ENCODE results near the gene SULT6B1. TPM values are rescaled to one million over a fixed set of nuclear protein-coding genes. Genes with fewer than 3 reads are reported as not detected.

SULT6B1 gene
- total RNA-seq, 1 experiment from 2014 or later: 0.63 TPM

- H3K27me3 ChIP-seq (replicated peaks): no peaks in the 10 kb centered on the region
- H3K4me1 ChIP-seq (replicated peaks): peaks cover 15% of the 10 kb centered on the region
- H3K27ac ChIP-seq: no peak overlapping the region
- no peak for DNase-seq (ENCODE audit: low read depth in 1 of 2, low spot score in 2 of 2)
- 0 out of 2 replicates have a peak, but pooled peaks cover 2% of the 10 kb centered on the region for H3K9me3 ChIP-seq (replicated peaks)
- H3K36me3 ChIP-seq: peaks cover 29% of the 10 kb centered on the region
- no peak overlapping the region for H3K4me3 ChIP-seq
Measured at GRCh38 chr2:37154785-37155184, 33.7 kb downstream of the SULT6B1 start.

- H3K4me3 ChIP-seq: no peak overlapping the region
- peaks cover 15% of the 10 kb centered on the region for H3K4me1 ChIP-seq (replicated peaks)
- H3K36me3 ChIP-seq: peaks cover 38% of the 10 kb centered on the region
- no peak overlapping the region for H3K27ac ChIP-seq
- H3K27me3 ChIP-seq (replicated peaks): no peaks in the 10 kb centered on the region
- DNase-seq (ENCODE audit: low read depth in 1 of 2, low spot score in 2 of 2): no peak
- 0 out of 2 replicates have a peak, but pooled peaks cover 2% of the 10 kb centered on the region for H3K9me3 ChIP-seq (replicated peaks)
Measured at GRCh38 chr2:37153224-37153623, 35.2 kb downstream of the SULT6B1 start.

GRCh38 chr2:37149626-37150322, 38.7 kb downstream of the SULT6B1 start:
- no peak overlapping the region for H3K4me3 ChIP-seq
- H3K27me3 ChIP-seq (replicated peaks): no peaks in the 10 kb centered on the region
- 0 out of 2 replicates have a peak, but pooled peaks cover 2% of the 10 kb centered on the region for H3K9me3 ChIP-seq (replicated peaks)
- DNase-seq (ENCODE audit: low read depth in 1 of 2, low spot score in 2 of 2): no peak
- peaks cover 51% of the 10 kb centered on the region for H3K36me3 ChIP-seq
- H3K27ac ChIP-seq: no peak overlapping the region
- H3K4me1 ChIP-seq (replicated peaks): peaks cover 4% of the 10 kb centered on the region

GRCh38 chr2:37148325-37148724, 40.1 kb downstream of the SULT6B1 start:
- no peak overlapping the region for H3K4me3 ChIP-seq
- H3K9me3 ChIP-seq (replicated peaks): no peaks in the 10 kb centered on the region
- peaks cover 11% of the 10 kb centered on the region for H3K4me1 ChIP-seq (replicated peaks)
- H3K27ac ChIP-seq: no peak overlapping the region
- H3K36me3 ChIP-seq: peaks cover 48% of the 10 kb centered on the region
- no peak for DNase-seq (ENCODE audit: low read depth in 1 of 2, low spot score in 2 of 2)
- no peaks in the 10 kb centered on the region for H3K27me3 ChIP-seq (replicated peaks)

GRCh38 chr2:37146062-37146461, 42.4 kb downstream of the SULT6B1 start:
- Histone ChIP-seq H3K27ac (no peak overlapping the region), H3K36me3 (peaks cover 53% of the 10 kb centered on the region), H3K27me3 (replicated peaks) (no peaks in the 10 kb centered on the region), H3K4me1 (replicated peaks) (peaks cover 11% of the 10 kb centered on the region), H3K9me3 (replicated peaks) (no peaks in the 10 kb centered on the region), H3K4me3 (no peak overlapping the region)
- no peak for DNase-seq (ENCODE audit: low read depth in 1 of 2, low spot score in 2 of 2)

GRCh38 chr2:37143974-37144373, 44.5 kb downstream of the SULT6B1 start:
- Histone ChIP-seq H3K27me3 (replicated peaks) (no peaks in the 10 kb centered on the region), H3K4me3 (no peak overlapping the region), H3K36me3 (peaks cover 62% of the 10 kb centered on the region), H3K4me1 (replicated peaks) (peaks cover 11% of the 10 kb centered on the region), H3K9me3 (replicated peaks) (no peaks in the 10 kb centered on the region), H3K27ac (no peak overlapping the region)
- peak in 1 of 2 experiments; percentile 11 for DNase-seq (ENCODE audit: low read depth in 1 of 2, low spot score in 2 of 2)

GRCh38 chr2:37142546-37142945, 45.9 kb downstream of the SULT6B1 start:
- no peaks in the 10 kb centered on the region for H3K9me3 ChIP-seq (replicated peaks)
- H3K27me3 ChIP-seq (replicated peaks): no peaks in the 10 kb centered on the region
- H3K4me1 ChIP-seq (replicated peaks): peaks cover 11% of the 10 kb centered on the region
- no peak overlapping the region for H3K27ac ChIP-seq
- no peak for DNase-seq (ENCODE audit: low read depth in 1 of 2, low spot score in 2 of 2)
- H3K36me3 ChIP-seq: peaks cover 63% of the 10 kb centered on the region
- H3K4me3 ChIP-seq: no peak overlapping the region

DNA sequence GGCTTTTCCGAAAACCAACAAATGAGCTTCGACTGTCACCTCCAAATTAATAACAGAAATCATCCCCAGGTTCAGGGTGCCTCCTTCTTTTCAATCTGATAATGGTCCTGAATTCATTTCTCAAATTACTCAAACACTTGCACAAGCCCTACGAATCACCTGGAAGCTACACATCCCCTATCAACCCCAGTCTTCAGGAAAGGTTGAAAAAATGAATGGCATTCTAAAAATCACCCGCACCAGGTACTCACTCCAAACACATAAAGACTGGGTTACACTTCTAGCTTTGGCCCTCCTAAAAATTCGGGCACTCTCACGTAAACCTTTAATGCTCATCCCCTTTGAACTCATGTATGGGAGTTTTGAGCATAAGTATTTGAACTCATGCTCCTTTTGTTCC, 55.6 kb downstream of the SULT6B1 start:
- no peak for DNase-seq (ENCODE audit: low read depth in 1 of 2, low spot score in 2 of 2)
- Histone ChIP-seq H3K27ac (no peak overlapping the region), H3K36me3 (peaks cover 85% of the 10 kb centered on the region)

DNA sequence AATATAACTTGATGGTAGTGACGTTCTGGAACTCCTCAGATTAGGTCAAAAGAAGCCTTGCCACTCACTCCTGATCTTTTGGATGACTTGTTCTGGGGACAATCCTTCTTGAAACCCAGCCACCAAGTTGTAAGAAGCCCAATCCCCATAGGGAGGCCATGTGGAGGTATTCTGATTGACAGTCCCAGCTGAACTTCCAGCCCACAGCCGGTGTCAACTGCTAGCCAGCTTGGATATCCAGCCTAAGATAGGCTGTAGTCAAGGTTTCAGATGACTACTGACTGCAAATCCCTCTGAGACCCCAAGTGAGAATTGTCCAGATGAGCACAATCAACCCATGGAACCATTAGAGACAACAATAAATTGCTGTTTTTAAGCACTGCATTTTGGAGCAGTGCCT, 63.1 kb downstream of the SULT6B1 start:
- no peak overlapping the region for H3K4me3 ChIP-seq

More for the DNA sequence above, 55.6 kb downstream of the SULT6B1 start:
- Histone ChIP-seq H3K4me1 (replicated peaks) (no peaks in the 10 kb centered on the region), H3K27me3 (replicated peaks) (no peaks in the 10 kb centered on the region), H3K9me3 (replicated peaks) (no peaks in the 10 kb centered on the region), H3K4me3 (no peak overlapping the region)

GRCh38 chr2:37119157-37119556, 69.3 kb downstream of the SULT6B1 start:
- H3K4me3 ChIP-seq: no peak overlapping the region
- H3K9me3 ChIP-seq (replicated peaks): no peaks in the 10 kb centered on the region
- H3K27ac ChIP-seq: no peak overlapping the region
- no peaks in the 10 kb centered on the region for H3K4me1 ChIP-seq (replicated peaks)
- no peak for DNase-seq (ENCODE audit: low read depth in 1 of 2, low spot score in 2 of 2)
- no peaks in the 10 kb centered on the region for H3K27me3 ChIP-seq (replicated peaks)
- peaks cover 45% of the 10 kb centered on the region for H3K36me3 ChIP-seq

More for the DNA sequence above, 63.1 kb downstream of the SULT6B1 start:
- Histone ChIP-seq H3K27ac (no peak overlapping the region), H3K36me3 (peaks cover 53% of the 10 kb centered on the region), H3K9me3 (replicated peaks) (no peaks in the 10 kb centered on the region), H3K27me3 (replicated peaks) (no peaks in the 10 kb centered on the region), H3K4me1 (replicated peaks) (no peaks in the 10 kb centered on the region)
- no peak for DNase-seq (ENCODE audit: low read depth in 1 of 2, low spot score in 2 of 2)

Other genes with a start within 250 kb of the SULT6B1 start
- 11.2 and 18.8 TPM in 2 replicates for gene STRN, start 222.1 kb downstream of the SULT6B1 start, total RNA-seq (2014; rRNA removed; shearing (Covaris generic))
- 7.1 and 14.6 TPM in 2 replicates for gene HEATR5B, start 104.3 kb downstream of the SULT6B1 start, total RNA-seq (2014; rRNA removed; shearing (Covaris generic))
- 15.5 and 24.2 TPM in 2 replicates for gene GPATCH11, start 104.2 kb downstream of the SULT6B1 start, total RNA-seq (2014; rRNA removed; shearing (Covaris generic))
- gene EIF2AK2, start 31.7 kb downstream of the SULT6B1 start, total RNA-seq (2014; rRNA removed; shearing (Covaris generic)): 14.0 and 29.4 TPM in 2 replicates
- gene CEBPZOS, start 7.8 kb upstream of the SULT6B1 start, total RNA-seq (2014; rRNA removed; shearing (Covaris generic)): 30.8 and 32.6 TPM in 2 replicates
- 61.4 and 75.9 TPM in 2 replicates for gene CEBPZ, start 42.9 kb upstream of the SULT6B1 start, total RNA-seq (2014; rRNA removed; shearing (Covaris generic))
- gene NDUFAF7, start 43.0 kb upstream of the SULT6B1 start, total RNA-seq (2014; rRNA removed; shearing (Covaris generic)): 9.8 and 16.6 TPM in 2 replicates
- gene PRKD3, start 136.2 kb upstream of the SULT6B1 start, total RNA-seq (2014; rRNA removed; shearing (Covaris generic)): 77.3 and 78.9 TPM in 2 replicates
- gene QPCT, start 156.0 kb upstream of the SULT6B1 start, total RNA-seq (2014; rRNA removed; shearing (Covaris generic)): 7.1 and 10.8 TPM in 2 replicates